ENCODE results near the gene HOXC13.

HOXC13 gene

GRCh38 chr12:53982648-53983567 is 44.3 kb downstream of the HOXC13 start:
- no peak for DNase-seq

GRCh38 chr12:53983568-53983949 is 44.9 kb downstream of the HOXC13 start:
- DNase-seq, result no peak

- DNase-seq, result no peak
These were observed 45.4 kb downstream of the HOXC13 start for GRCh38 chr12:53983950-53984572.

GRCh38 chr12:53984901-53985691 is 46.5 kb downstream of the HOXC13 start, which contains the start of gene HOXC10:
Gene HOXC10 (plus strand): TSS chr12:53985146. CDS start chr12:53985260, 114 bp downstream.
- peak; percentile 82 for DNase-seq

- DNase-seq, result no peak
These were observed 47.0 kb downstream of the HOXC13 start for GRCh38 chr12:53985692-53985993.

GRCh38 chr12:53985994-53986685 is 47.5 kb downstream of the HOXC13 start:
- DNase-seq, result no peak

GRCh38 chr12:53986686-53987483 is 48.3 kb downstream of the HOXC13 start:
- no peak for DNase-seq

GRCh38 chr12:53987787-53988230 is 49.2 kb downstream of the HOXC13 start:
- no peak for DNase-seq

- DNase-seq, result no peak
These were observed 50.1 kb downstream of the HOXC13 start for GRCh38 chr12:53988541-53989226.

- no peak for DNase-seq
These were observed 50.8 kb downstream of the HOXC13 start for GRCh38 chr12:53989227-53990113.

- DNase-seq, result no peak
These were observed 51.9 kb downstream of the HOXC13 start for GRCh38 chr12:53990311-53991076.

- no peak for DNase-seq
These were observed 52.4 kb downstream of the HOXC13 start for GRCh38 chr12:53991077-53991460.

- no peak for DNase-seq
These were observed 53.8 kb downstream of the HOXC13 start for GRCh38 chr12:53992377-53992889.

- no peak for DNase-seq
These were observed 54.8 kb downstream of the HOXC13 start for GRCh38 chr12:53993162-53994008.

- no peak for DNase-seq
These were observed 55.3 kb downstream of the HOXC13 start for GRCh38 chr12:53994009-53994263.

GRCh38 chr12:53994264-53995001 is 55.8 kb downstream of the HOXC13 start:
- DNase-seq, result no peak

- DNase-seq, result no peak
These were observed 56.4 kb downstream of the HOXC13 start for GRCh38 chr12:53995002-53995377.

Data from CD4-positive, alpha-beta T cell treated with Interleukin-15 for 1 hour (primary cell).